ENCODE results near the gene ASPG. TPM values are rescaled to one million over a fixed set of nuclear protein-coding genes. Genes with fewer than 3 reads are reported as not detected.

The ASPG gene
- polyA plus RNA-seq, 1 donor (not counting 4 experiments of a cell fraction or from before 2014, with no cell fraction given), result 0.10 TPM

DNA sequence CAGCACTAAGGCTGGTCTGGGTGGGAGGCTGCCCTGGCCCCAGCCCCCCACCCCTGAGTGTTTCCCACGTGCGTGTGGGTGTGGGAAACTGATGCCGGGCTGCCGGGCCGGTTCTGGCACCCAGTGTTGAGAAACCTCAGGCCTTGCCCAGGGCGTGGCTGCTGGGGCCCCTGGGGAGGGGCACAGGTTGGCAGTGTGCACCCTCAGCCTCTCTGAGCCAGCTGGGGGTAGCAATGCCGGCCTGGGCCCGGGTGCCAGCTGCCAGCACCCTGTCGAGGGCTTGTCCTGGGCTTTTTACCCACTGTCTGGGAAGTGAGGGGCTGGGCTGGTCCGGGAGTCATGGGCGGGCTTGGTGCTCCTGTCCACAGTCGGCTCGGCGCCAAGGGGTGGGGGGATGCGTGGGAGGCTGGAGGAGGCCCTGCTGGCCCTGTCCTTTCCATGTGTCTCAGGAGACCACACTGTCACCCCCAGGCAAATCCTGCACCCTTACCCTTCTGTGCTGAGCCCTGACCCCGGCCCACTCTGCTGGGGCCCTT is 15.7 kb downstream of the ASPG start:
- H3K9me3 ChIP-seq (ENCODE audit: control insufficient read depth, low read depth, low read length), result no peaks in the 10 kb centered on the region
- H3K4me1 ChIP-seq (ENCODE audit: control insufficient read depth, extremely low read depth, insufficient read depth, low read length), result peaks cover 17% of the 10 kb centered on the region
- no peaks in the 10 kb centered on the region for H3K79me2 ChIP-seq (ENCODE audit: control insufficient read depth, insufficient read depth, low read length)
- no peak overlapping the region for H3K4me2 ChIP-seq (ENCODE audit: control insufficient read depth, extremely low read depth, insufficient read depth, low read depth, low read length)
- H4K20me1 ChIP-seq (ENCODE audit: control insufficient read depth, extremely low read depth, insufficient read depth, low read length), result no peaks in the 10 kb centered on the region
- FAIRE-seq, result no peak
- H2AFZ ChIP-seq (ENCODE audit: control insufficient read depth, low read length), result peak overlapping the region; percentile 8
- peaks cover 4% of the 10 kb centered on the region for H3K27me3 ChIP-seq (ENCODE audit: control insufficient read depth, extremely low read depth, insufficient read depth, low read length)
- dilution Hi-C loops (cut with MboI; ENCODE audit: extremely low pct_ligation_motif_present, low sequenced_read_pairs), result no loop called here
- no peaks in the 10 kb centered on the region for H3K36me3 ChIP-seq (ENCODE audit: control insufficient read depth in 2 of 2, extremely low read depth in 1 of 2, insufficient read depth in 2 of 2, low read length in 2 of 2)
- no peak for TF ChIP-seq EZH2 (IDR thresholded peaks at IDR 0.05; ENCODE audit: low read length)
- TF ChIP-seq, protein P1, sequence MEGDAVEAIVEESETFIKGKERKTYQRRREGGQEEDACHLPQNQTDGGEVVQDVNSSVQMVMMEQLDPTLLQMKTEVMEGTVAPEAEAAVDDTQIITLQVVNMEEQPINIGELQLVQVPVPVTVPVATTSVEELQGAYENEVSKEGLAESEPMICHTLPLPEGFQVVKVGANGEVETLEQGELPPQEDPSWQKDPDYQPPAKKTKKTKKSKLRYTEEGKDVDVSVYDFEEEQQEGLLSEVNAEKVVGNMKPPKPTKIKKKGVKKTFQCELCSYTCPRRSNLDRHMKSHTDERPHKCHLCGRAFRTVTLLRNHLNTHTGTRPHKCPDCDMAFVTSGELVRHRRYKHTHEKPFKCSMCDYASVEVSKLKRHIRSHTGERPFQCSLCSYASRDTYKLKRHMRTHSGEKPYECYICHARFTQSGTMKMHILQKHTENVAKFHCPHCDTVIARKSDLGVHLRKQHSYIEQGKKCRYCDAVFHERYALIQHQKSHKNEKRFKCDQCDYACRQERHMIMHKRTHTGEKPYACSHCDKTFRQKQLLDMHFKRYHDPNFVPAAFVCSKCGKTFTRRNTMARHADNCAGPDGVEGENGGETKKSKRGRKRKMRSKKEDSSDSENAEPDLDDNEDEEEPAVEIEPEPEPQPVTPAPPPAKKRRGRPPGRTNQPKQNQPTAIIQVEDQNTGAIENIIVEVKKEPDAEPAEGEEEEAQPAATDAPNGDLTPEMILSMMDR (optimal IDR thresholded peaks at IDR 0.05 in 1 of 3, IDR thresholded peaks at IDR 0.05 in 1 of 3, conservative IDR thresholded peaks at IDR 0.05 in 1 of 3; ENCODE audit: extremely low read depth in 1 of 3, insufficient read depth in 2 of 3, low read length in 3 of 3), result no peak
- H3K9ac ChIP-seq (ENCODE audit: control insufficient read depth, extremely low read depth, insufficient read depth, low read length), result no peak overlapping the region
- H3K9me1 ChIP-seq (ENCODE audit: control insufficient read depth, extremely low read depth, insufficient read depth, low read length), result no peaks in the 10 kb centered on the region
- no peak overlapping the region for H3K27ac ChIP-seq (ENCODE audit: control insufficient read depth, insufficient read depth, low read length)
- no peak for DNase-seq (ENCODE audit: low read depth, low spot score)
- H3K4me3 ChIP-seq (ENCODE audit: control insufficient read depth in 2 of 3, extremely low read depth in 1 of 3, insufficient read depth in 2 of 3, low read depth in 1 of 3, low read length in 3 of 3), result no peak overlapping the region

DNA sequence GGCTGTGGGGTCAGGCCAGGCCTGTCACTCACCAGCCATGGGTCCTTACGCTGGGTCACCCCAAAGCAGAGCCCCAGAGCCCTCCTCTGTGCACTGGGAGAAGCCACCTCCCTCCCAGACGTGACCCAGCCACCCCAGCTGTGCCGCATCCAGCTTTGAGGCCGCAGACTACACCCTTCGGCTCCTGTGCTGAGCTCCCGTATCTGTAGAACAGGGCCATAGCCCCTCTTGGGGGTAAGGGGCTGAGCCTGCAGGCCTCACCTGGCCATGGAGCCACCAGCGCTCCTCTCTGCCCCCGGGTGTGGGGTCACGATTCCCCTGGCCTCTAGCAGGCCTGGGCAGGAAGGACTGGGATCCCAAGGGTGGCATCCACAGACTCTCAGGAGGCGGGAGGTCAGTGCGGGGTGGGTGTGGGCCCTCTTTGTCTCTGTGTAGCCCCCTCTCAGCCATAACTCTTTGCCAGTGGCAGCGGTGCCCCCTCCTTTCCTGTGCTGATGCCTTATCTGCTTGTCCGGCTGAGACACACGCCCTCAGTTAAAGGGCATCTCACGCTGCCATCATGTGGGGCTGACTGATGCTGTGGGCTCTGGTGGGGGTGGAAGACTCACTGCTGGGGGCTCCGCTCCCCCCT is 16.3 kb downstream of the ASPG start:
- Histone ChIP-seq H3K36me3 (ENCODE audit: control insufficient read depth in 2 of 2, extremely low read depth in 1 of 2, insufficient read depth in 2 of 2, low read length in 2 of 2) (no peaks in the 10 kb centered on the region), H3K79me2 (ENCODE audit: control insufficient read depth, insufficient read depth, low read length) (no peaks in the 10 kb centered on the region), H3K27me3 (ENCODE audit: control insufficient read depth, extremely low read depth, insufficient read depth, low read length) (no peaks in the 10 kb centered on the region), H3K9ac (ENCODE audit: control insufficient read depth, extremely low read depth, insufficient read depth, low read length) (no peak overlapping the region), H3K27ac (ENCODE audit: control insufficient read depth, insufficient read depth, low read length) (no peak overlapping the region), H3K4me1 (ENCODE audit: control insufficient read depth, extremely low read depth, insufficient read depth, low read length) (peaks cover 17% of the 10 kb centered on the region), H3K9me3 (ENCODE audit: control insufficient read depth, low read depth, low read length) (no peaks in the 10 kb centered on the region), H3K4me2 (ENCODE audit: control insufficient read depth, extremely low read depth, insufficient read depth, low read depth, low read length) (no peak overlapping the region), H4K20me1 (ENCODE audit: control insufficient read depth, extremely low read depth, insufficient read depth, low read length) (no peaks in the 10 kb centered on the region), H3K4me3 (ENCODE audit: control insufficient read depth in 2 of 3, extremely low read depth in 1 of 3, insufficient read depth in 2 of 3, low read depth in 1 of 3, low read length in 3 of 3) (no peak overlapping the region), H2AFZ (ENCODE audit: control insufficient read depth, low read length) (no peak overlapping the region), H3K9me1 (ENCODE audit: control insufficient read depth, extremely low read depth, insufficient read depth, low read length) (no peaks in the 10 kb centered on the region)
- no peak for DNase-seq (ENCODE audit: low read depth, low spot score)
- TF ChIP-seq, protein P1 (optimal IDR thresholded peaks at IDR 0.05 in 1 of 3, IDR thresholded peaks at IDR 0.05 in 1 of 3, conservative IDR thresholded peaks at IDR 0.05 in 1 of 3; ENCODE audit: extremely low read depth in 1 of 3, insufficient read depth in 2 of 3, low read length in 3 of 3), result no peak
- FAIRE-seq, result no peak
- dilution Hi-C loops (cut with MboI; ENCODE audit: extremely low pct_ligation_motif_present, low sequenced_read_pairs), result no loop called here

Measured in keratinocyte (primary cell).